HG03025 (cell line): ENCODE measurements around the gene UPK3BL2.
"Not testable (repeated sequence)": the region's sequence is repeated elsewhere in the genome, so short reads cannot be mapped to it uniquely, and the experiment has no call there.

ENCODE experiments used
- ATAC-seq: cut with Tn5 transposase; IDR thresholded peaks from one replicate; pipeline ENCODE4 v1.9.1; 2021; ENCODE audit warnings: mild to moderate bottlenecking, moderate library complexity; ENCODE audit not compliant: unreplicated experiment, low FRiP score

The UPK3BL2 gene

DNA sequence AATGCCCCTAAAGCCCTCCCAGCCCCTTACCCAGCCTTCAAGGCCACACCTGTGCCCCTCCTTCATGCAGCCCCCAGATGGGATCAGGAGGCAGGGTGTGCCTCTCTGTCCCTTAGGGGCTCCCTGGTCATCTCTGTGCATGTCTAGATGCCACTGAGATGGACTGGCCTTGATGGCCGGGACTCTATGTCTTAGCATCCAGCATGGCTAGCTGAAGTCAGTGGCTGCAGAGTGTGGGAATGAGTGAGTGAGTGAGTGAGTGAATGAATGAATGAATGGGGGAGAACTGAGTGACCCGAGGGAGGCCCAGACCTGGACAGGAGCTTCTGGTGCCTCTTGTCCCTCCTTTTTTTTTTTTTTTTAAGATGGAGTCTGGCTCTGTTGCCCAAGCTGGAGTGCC is 11.4 kb downstream of the UPK3BL2 start:
- not testable (repeated sequence) for ATAC-seq

DNA sequence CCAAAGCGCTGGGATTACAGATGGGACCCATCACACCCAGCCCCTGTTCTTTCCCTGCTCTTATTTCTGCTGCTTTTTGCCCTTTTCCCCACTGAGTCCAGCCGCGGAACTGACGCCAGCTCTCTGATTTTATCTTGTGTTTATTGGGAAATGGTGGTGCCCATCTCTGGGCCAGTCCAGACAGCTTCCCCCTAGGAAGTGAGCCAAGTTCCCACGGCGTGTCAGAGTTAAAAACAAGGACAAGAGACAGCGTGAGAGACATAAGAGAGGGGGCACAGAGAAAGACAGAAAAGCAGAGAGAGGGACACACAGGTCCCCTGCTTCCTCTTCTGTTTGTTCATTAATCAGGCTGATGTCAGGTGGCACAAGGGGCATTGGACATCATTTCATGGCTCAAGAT is 11.9 kb downstream of the UPK3BL2 start:
- ATAC-seq: not testable (repeated sequence)

DNA sequence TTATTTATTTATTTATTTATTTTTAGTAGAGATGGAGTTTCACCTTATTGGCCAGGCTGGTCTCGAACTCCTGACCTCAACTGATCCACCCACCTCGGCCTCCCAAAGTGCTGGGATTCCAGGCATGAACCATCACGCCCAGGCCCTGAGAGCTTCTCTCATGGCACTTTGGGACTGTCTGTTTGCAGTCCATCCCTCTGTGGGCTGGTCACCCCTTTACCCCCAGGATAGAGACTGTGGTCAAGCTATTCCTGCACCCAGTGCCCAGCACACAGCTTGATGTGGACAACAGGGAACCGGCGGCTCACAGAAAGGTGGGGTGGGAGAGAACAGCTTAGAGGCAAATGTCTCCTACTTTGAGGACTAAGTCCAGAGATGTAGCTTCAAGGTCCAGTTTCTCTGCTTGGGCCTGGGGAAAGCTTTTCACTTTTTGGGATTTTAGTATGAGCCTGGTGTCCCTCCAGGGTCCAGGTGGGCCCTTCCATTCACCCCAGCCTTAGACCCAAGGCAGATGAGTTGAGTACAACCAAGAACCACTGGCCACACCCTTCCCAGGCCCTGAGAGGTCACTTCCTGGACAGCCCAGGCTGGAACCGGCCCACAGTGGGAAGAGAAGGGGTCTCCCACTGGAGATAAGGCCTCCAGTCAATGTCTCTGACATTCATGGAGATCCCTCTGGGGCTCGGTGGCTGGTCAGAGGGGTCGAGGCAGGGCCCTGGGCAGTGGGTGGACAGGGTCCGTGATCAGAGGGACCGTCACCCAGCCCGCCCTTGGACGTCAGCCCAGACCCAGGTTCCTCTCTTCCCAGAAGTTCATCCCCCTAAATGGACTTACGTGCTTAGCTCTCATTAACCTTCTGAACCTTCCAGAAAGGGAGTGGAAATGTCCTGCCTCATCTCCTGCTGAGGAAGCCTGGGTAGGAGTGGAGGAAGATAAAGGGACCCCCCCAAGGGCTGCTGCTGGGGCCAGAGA is 15.4 kb downstream of the UPK3BL2 start:
- not testable (repeated sequence) for ATAC-seq

DNA sequence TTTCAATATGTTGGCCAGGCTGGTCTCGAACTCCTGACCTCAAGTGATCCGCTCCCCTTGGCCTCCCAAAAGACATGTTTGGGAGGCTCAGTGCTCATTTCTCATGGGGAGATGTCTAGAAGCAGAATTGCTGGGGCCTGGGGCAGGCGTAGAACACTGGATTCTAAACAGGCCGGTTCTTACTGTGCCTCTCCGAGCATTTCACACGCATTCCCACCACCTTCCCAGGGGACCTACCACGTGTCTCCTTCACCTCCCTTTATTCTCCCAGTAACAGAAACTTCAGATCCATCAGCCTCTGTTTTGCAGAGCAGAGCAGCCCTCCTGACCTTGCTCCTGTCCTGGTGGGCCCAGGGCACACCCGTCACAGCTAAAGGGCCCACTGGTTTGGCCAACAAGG is 16.3 kb downstream of the UPK3BL2 start:
- ATAC-seq: not testable (repeated sequence)

DNA sequence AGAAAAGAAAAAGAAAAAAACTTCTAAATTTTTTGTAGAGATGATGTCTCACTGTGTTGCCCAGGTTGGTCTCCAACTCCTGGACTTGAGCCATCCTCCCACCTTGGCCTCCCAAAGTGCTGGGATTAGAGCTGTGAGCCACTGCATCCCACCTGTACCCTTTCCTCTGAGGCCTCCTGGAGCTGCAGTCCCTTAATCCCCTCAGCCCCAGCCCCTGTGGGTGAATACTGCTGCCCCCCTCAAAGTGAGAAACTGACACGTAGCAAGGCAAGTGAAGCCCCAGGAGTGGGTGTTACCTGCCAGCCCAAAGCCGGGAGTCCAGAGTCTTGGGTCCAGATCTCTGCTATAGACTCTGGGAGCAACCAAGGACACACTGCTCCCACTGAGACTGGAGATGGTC is 18.7 kb downstream of the UPK3BL2 start:
- not testable (repeated sequence) for ATAC-seq

DNA sequence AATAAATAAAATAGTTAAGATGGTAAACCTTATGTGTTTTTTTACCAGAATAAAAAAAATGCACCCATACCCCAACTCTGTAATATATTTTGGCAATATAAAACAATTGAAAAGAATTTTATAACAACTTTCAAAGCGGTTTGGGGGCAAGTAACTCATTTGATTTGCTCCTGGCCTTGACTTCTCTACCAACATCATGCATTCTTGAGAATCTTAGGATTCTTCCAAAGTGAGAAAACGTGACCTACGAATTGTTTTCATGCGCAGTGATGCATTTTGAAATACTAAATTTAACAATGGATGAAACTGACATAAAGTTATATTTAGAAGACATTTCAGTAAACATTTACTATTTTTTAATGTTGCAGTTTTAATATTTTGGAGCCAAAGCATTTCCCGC is 22.7 kb downstream of the UPK3BL2 start:
- not testable (repeated sequence) for ATAC-seq

DNA sequence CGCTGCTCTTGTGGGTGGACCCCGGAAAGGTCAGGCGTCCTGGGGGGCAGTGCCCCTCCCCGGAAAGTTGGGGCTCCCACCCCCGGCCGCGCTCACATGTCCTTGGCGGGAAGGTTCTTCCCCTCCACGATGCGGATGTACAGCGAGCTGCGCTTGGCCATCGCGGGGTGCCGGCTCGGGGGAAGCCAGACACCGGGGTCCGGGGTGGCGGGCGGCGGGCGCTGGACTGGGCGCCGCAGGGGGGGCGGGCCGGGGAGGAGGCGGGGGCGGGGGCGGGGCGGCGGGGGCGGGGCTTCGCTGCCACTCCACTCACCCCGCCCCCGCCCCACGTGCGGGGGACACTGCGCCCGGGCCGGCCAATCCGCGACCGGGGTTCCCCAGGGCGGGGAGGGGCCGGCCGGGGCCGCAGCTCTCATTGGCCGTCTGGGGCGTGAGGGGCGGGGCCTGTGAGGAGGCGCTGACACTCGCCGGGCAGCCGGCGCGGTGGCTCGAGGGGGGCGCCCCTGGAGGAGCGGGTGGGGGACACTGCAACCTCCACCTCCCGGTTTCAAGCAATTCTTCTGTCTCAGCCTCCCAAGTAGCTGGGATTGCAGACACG is 25.8 kb downstream of the UPK3BL2 start, which contains the start of gene RASA4B:
Gene RASA4B, minus strand, starts transcription at position 228 of the 598 bp plus-strand sequence. Its CDS starts 67 bp downstream, at position 161.
- ATAC-seq: peak; percentile 53

DNA sequence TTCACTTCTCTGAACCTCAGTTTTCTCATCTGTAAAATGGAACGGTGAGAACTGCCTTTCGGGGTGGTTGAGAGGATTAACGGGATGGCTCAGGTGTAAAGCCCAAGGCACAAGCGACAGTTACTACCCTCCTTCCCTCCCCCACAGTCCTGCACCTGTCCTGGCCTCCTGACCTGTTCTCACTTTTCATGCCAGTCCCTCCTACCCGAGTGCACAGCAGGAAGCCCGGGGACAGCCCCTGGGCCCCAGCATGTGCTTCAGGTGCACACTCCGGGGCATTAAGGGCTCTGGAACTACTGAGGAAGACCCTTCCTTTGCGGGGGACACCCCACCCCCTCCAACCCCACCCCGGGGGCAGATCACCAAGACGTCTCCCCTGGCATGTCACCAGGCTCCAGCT is 26.5 kb downstream of the UPK3BL2 start:
- not testable (repeated sequence) for ATAC-seq

DNA sequence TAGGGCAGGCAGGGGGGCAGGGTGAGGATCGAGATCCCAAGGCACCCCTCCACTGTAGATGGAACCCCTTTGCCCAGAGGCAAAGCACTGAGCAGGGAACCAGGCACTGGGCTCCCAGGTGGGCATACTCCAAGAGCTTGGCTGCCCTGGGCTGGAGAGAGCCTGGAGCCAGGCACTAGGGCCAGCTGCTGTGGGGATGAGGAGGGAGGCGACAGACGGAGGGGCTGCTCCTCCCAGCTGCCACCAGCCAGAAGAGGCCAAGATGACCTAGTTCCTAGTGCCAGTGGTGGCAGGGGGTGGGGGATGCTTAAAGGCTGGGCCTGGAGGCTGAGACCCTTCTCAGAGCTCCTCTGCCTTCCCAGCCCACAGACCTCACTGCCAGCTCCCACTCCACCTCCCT is 27.6 kb downstream of the UPK3BL2 start:
- ATAC-seq: not testable (repeated sequence)

DNA sequence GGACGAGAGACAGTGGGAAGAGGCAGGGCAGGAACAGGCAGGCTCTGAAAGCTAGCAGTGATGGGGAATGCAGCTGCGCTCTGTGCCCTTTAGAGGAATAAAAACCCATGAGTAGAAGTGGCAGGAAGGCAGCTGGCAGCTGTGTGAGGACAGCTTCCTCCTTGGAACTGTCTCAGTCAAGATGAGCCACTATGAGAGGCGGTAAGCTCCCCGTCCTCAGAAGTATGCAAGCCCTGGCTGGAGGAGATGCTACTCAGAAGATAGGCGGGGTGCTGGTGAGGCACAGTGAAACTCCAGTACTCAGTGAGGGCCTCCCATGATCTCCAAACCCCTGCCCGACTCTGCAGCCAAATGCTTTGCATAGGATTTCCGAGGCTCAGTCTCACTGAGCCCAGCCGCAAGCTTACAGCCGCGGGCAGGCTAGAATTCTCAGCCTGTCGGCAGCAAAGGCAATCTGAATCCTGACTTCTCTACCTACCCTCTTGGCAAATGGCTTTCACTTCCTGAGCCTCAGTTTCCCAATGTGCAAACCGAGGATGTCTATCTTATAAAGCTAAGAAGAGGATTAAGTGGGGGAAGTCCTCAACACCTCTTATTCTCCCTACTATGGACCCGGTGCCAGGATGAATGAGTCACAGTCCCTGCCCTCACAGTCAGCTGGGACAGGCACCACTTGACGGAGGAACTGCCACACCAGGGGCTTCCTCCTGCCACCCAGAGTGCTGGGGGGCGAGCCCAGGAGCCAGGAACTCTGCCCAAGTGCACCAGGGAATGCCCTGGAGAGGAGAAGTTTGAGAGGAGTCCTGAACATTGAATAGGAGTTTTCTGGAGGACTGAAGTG is 28.4 kb downstream of the UPK3BL2 start:
- ATAC-seq: peak; percentile 68

DNA sequence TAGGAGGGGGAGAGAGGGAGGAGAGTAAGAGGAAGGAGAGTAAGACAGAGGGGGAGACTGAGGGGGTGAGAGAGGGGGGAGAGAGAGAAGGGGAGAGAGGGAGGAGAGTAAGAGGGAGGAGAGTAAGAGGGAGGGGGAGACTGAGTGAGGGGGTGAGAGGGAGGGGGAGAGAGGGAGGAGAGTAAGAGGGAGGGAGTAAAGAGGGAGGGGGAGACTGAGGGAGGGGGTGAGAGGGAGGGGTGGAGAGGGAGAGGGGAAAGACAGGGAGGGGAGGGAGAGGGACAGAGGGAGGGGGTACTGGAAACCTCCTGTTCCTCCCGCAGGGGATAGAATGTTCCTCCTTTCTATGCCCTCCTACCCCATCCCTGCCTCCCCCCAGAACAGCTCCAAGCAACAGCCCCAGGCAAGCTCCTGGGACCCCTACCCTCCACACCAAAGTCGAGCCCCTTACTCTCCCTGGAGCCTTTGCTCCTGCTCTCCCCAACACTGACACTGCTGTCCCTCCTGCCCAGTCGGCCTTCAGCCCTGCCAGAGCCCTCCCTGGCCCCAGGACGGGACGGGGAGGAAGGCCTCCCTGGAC is 30.8 kb downstream of the UPK3BL2 start:
- ATAC-seq: not testable (repeated sequence)

DNA sequence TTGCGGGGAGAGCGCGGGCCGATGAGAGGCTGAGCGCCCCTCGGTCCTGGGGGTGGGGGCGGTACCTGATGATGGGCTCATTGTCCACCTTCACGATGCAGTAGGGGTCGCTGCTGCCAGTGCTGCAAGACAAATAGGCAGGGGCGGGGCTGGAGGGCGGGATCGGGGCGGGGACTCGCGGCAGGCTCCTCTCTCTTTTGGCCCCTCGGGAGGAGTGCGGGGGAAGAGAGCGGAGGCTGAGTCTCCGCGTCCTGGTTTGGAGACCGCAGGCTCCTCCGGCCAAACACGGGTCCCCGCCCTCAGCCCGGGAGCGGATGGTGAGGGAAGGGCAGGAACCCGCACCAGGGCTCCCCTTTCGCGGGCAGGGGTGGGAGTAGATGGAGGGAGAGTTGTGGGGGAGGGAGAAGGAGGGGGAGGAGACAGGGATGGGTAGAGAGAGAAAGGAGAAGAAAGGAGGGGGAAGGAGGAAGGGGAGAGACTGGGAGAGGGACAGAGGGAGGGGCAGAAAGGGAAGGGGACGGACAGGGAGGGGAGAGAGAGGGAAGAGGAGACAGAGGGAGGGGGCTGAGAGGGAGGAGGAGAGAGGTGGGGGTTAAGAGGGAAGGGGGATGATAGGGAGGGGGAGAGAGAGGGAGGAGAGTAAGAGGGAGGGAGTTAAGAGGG is 31.5 kb downstream of the UPK3BL2 start:
- not testable (repeated sequence) for ATAC-seq

DNA sequence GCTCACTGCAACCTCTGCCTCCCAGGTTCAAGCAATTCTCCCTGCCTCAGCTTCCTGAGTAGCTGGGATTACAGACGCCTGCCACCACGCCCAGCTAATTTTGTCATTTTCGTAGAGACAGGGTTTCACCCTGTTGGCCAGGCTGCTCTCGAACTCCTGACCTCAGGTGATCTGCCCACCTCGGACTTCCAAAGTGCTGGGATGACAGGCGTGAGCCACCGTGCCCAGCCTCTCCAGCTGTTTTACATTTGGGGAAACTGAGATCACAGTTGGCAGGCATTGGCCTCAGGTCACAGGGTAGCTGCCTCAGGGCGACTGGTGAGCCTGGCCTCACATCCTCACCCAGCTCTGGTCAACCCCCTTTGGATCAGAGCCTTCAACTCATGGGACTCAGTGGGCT is 32.9 kb downstream of the UPK3BL2 start:
- ATAC-seq: not testable (repeated sequence)

DNA sequence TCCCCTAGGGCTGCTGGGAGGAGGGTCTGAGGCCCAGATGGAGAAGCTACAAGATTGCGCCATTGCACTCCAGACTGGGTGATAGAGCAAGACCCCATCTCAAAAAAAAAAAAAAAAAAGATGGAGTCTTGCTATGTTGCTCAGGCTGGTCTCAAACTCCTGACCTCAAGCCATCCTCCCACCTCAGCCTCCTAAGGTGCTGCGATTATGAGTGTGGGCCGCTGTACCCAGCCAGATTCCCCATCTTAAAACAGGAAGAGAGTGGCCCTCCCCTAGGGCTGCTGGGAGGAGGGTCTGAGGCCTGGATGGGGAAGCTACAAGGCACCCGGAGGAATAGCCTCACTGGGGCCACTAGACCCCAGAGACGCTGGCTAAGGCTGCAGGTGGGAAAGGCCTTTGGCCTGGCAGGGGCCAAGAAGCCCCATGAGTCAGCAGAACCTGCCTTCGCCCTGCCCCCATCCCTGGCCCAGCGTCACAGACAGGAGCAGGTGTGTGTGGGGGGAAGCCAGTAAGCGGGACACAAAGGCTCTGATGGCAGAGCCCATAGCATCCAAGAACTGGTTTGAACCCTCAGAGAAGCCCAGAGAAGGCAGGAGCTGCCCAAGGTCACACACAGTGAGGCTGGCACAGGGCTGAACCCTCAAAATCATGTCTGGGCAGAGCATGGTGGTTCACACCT is 35.9 kb downstream of the UPK3BL2 start:
- ATAC-seq: not testable (repeated sequence)

DNA sequence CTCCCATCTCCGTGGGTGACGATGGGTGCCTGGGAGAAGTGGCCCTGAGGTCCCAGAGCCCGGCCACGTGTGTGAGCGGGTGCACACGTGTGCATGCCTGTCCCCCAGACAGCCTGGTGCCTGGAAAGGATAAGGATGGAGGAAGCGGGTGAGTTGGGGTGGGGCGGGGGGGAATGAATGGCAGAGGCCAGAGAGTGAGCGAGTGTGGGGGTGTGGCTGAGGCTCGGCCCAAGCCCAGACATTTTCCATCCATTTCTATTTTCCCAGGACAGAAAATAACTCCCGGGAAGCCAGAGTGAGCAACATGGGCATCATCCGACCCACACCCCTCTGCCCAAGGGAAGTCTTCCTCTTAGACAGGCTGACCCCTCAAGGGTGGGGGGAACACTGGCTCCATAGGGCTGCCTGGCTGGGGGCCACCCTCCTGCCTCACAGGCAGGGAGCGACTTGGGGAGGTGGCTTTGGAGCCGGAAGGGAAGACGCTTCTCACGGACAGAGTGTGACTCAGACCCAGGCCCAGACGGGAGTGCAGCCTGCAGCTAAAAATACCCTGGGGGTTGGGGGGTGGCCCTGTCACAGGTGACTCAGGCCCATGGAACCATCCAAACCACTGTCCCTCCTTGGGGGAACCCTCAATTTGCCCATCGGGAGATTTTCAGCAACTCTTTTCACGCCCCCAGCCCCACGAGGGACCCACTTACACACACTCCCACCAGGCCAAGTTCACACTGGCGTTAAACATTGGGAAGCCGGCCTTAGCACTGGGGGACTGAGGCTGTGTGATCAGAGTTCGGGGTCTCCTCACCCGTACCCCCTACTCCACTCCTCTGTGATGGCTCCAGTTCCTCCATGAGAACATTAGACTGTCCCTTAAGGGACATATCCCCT is 38.0 kb downstream of the UPK3BL2 start:
- not testable (repeated sequence) for ATAC-seq

DNA sequence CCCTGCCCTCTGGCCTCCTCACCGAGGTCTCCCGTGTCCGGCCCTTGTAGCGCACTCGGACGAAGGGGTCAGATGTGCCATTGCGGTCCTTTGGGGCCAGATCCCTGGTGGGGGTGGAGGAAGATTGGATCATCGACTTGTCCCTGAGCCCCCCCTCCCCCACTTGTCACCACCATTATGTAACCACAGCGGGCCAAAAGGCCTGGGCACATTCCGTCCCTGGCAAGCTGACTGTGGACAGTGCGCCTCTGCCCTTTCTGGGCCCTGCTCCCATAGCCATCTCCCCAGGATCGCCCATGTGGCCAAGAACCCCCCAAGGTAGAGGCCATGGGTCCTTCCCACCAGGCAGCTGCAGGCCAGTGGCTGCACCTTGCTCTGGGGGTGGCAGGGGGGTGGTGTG is 40.4 kb downstream of the UPK3BL2 start:
- ATAC-seq: not testable (repeated sequence)

DNA sequence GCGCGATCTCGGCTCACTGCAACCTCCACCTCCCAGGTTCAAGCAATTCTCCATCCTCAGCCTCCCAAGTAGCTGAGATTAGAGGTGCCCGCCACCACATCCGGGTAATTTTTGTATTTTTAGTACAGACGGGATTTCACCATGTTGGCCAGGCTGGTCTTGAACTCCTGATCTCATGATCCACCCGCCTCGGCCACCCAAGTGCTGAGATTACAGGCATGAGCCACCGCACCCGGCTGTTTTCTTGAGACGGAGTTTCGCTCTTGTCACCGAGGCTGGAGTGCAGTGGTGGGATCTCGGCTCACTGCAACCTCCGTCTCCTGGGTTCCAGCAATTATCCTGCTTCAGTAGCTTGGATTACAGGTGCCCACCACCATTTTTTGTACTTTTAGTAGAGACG is 45.2 kb downstream of the UPK3BL2 start:
- not testable (repeated sequence) for ATAC-seq

DNA sequence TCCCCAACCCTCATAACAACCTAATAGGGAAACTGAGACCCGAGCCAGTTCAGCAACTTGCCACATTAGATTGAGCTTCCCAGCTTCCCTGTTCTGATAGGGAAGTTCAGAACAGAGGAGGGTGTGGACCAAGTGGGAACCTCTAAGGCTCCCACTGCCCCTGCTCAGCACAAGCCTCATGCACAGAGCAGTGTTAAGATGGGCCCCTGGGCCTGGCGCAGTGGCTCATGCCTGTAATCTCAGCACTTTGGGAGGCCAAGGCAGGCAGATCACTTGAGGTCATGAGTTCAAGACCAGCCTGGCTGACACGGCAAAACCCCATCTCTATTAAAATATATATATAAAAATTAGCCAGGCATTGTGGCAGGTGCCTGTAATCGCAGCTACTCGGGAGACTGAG is 46.2 kb downstream of the UPK3BL2 start:
- not testable (repeated sequence) for ATAC-seq
